HepG2 (cell line): ENCODE measurements around the gene GAPDH. TPM values are rescaled to one million over a fixed set of nuclear protein-coding genes. Genes with fewer than 3 reads are reported as not detected.

ENCODE experiments used
- ARID2 ChIP-seq: sonication (generic); formaldehyde crosslinking; IDR thresholded peaks from 2 replicates; pipeline ENCODE4 v1.8.1; 2022; ENCODE audit warnings: mild to moderate bottlenecking, missing genetic modification reagents, borderline replicate concordance
- HMG20A ChIP-seq: IDR thresholded peaks from 2 replicates; pipeline ENCODE4 v1.6.1; 2016; ENCODE audit warnings: borderline replicate concordance
- KAT2B ChIP-seq: fragments of 150-350 bp; IDR thresholded peaks from 2 replicates; pipeline ENCODE4 v1.6.1; 2014; ENCODE audit warnings: low read depth, low read length, borderline replicate concordance
- KLF12 ChIP-seq: sonication (generic); formaldehyde crosslinking; IDR thresholded peaks from 2 replicates; pipeline ENCODE4 v1.4.0; 2020; ENCODE audit warnings: missing genetic modification reagents, borderline replicate concordance
- MED13 ChIP-seq: sonication (generic); formaldehyde crosslinking; IDR thresholded peaks from 2 replicates; pipeline ENCODE4 v1.5.0; 2020; ENCODE audit warnings: missing genetic modification reagents
- POLR2A ChIP-seq, 2 experiments: IDR thresholded peaks; 2 replicates each; pipeline ENCODE4 v1.6.1; 2011; ENCODE audit warnings: low read depth in 2 of 2, low read length in 2 of 2, mild to moderate bottlenecking in 1 of 2, moderate library complexity in 1 of 2; ENCODE audit not compliant: insufficient read depth in 1 of 2
- YY1 ChIP-seq: IDR thresholded peaks from 2 replicates; pipeline ENCODE4 v1.6.1; 2011; ENCODE audit warnings: low read length, low read depth, moderate library complexity, mild to moderate bottlenecking; ENCODE audit not compliant: insufficient read depth, insufficient replicate concordance
- ZNF235 ChIP-seq: sonication (generic); formaldehyde crosslinking; IDR thresholded peaks from 2 replicates; pipeline ENCODE4 v1.8.1; 2023; ENCODE audit warnings: mild to moderate bottlenecking, missing genetic modification reagents, borderline replicate concordance
- ZNF629 ChIP-seq: sonication (generic); formaldehyde crosslinking; conservative IDR thresholded peaks from 2 replicates; pipeline ENCODE4 v1.5.0; 2020; ENCODE audit warnings: missing genetic modification reagents
- polyA plus RNA-seq, 8 experiments: library from polyadenylated mRNA; depleted of rRNA in 3 of 8; stranded (reverse) in 7 of 8; unstranded in 1 of 8; fragments of >200 nt; fragmentation: Illumina TruSeq in 4 of 8; extraction: Trizol in 4 of 8; gene quantifications; 2 replicates each; pipeline versions ENCODE4 v1.2.1 to v1.2.3, GENCODE V29; 2011 to 2016; ENCODE audit warnings: low read depth in 4 of 8, missing spikeins in 1 of 8, mixed read lengths in 1 of 8; ENCODE audit not compliant: insufficient read depth in 1 of 8
- total RNA-seq, 5 experiments: library from RNA; depleted of rRNA; stranded (reverse); fragments of >200 nt; fragmentation: Illumina TruSeq; extraction: Trizol; gene quantifications; 2 replicates each; pipeline ENCODE4 v1.2.3, GENCODE V29; 2016; ENCODE audit warnings: low read depth in 1 of 5
- TF ChIP-seq, protein P1 (sequence below): sonication (generic); formaldehyde crosslinking; IDR thresholded peaks from 2 replicates; pipeline ENCODE4 v1.4.0; 2020; ENCODE audit warnings: missing genetic modification reagents, borderline replicate concordance
- TF ChIP-seq, protein P2 (sequence below): sonication (generic); formaldehyde crosslinking; IDR thresholded peaks from 2 replicates; pipeline ENCODE4 v1.4.0; 2020; ENCODE audit warnings: mild to moderate bottlenecking, missing genetic modification reagents
- TF ChIP-seq, protein P3 (sequence below): sonication (generic); formaldehyde crosslinking; IDR thresholded peaks from 2 replicates; pipeline ENCODE4 v1.4.0; 2020; ENCODE audit warnings: missing genetic modification reagents, borderline replicate concordance
- TF ChIP-seq, protein P4 (sequence below): sonication (generic); formaldehyde crosslinking; IDR thresholded peaks from 2 replicates; pipeline ENCODE4 v1.5.1; 2020; ENCODE audit warnings: mild to moderate bottlenecking, missing genetic modification reagents, moderate library complexity

GAPDH gene
- total and polyA plus RNA-seq, 2 of the 13 experiments (the other 11 are each of a cell fraction or from before 2014, with no cell fraction given) = 3,038 to 12,722 TPM

DNA sequence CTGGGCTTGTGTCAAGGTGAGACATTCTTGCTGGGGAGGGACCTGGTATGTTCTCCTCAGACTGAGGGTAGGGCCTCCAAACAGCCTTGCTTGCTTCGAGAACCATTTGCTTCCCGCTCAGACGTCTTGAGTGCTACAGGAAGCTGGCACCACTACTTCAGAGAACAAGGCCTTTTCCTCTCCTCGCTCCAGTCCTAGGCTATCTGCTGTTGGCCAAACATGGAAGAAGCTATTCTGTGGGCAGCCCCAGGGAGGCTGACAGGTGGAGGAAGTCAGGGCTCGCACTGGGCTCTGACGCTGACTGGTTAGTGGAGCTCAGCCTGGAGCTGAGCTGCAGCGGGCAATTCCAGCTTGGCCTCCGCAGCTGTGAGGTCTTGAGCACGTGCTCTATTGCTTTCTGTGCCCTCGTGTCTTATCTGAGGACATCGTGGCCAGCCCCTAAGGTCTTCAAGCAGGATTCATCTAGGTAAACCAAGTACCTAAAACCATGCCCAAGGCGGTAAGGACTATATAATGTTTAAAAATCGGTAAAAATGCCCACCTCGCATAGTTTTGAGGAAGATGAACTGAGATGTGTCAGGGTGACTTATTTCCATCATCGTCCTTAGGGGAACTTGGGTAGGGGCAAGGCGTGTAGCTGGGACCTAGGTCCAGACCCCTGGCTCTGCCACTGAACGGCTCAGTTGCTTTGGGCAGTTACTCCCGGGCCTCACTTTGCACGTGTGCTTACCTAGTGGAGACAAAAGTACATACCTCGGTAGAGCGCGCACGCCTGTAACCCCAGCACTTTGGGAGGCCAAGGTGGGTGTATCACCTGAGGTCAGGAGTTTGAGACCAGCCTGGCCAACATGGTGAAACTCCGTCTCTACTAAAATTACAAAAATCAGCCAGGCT lies 4.3 kb downstream of the GAPDH start (continued):
- TF ChIP-seq, protein P1, sequence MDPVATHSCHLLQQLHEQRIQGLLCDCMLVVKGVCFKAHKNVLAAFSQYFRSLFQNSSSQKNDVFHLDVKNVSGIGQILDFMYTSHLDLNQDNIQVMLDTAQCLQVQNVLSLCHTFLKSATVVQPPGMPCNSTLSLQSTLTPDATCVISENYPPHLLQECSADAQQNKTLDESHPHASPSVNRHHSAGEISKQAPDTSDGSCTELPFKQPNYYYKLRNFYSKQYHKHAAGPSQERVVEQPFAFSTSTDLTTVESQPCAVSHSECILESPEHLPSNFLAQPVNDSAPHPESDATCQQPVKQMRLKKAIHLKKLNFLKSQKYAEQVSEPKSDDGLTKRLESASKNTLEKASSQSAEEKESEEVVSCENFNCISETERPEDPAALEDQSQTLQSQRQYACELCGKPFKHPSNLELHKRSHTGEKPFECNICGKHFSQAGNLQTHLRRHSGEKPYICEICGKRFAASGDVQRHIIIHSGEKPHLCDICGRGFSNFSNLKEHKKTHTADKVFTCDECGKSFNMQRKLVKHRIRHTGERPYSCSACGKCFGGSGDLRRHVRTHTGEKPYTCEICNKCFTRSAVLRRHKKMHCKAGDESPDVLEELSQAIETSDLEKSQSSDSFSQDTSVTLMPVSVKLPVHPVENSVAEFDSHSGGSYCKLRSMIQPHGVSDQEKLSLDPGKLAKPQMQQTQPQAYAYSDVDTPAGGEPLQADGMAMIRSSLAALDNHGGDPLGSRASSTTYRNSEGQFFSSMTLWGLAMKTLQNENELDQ (CRISPR knock-in tag) = no peak
- 0 out of 2 replicates have a peak, but pooled peaks have one; percentile 71 for TF ChIP-seq ARID2
- TF ChIP-seq ZNF235 (CRISPR knock-in tag) = 0 out of 2 replicates have a peak, but pooled peaks have one; percentile 45
- TF ChIP-seq YY1 = peak; percentile 16
- TF ChIP-seq, protein P2, sequence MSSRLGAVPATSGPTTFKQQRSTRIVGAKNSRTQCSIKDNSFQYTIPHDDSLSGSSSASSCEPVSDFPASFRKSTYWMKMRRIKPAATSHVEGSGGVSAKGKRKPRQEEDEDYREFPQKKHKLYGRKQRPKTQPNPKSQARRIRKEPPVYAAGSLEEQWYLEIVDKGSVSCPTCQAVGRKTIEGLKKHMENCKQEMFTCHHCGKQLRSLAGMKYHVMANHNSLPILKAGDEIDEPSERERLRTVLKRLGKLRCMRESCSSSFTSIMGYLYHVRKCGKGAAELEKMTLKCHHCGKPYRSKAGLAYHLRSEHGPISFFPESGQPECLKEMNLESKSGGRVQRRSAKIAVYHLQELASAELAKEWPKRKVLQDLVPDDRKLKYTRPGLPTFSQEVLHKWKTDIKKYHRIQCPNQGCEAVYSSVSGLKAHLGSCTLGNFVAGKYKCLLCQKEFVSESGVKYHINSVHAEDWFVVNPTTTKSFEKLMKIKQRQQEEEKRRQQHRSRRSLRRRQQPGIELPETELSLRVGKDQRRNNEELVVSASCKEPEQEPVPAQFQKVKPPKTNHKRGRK (CRISPR knock-in tag) = no peak
- TF ChIP-seq, protein P3, sequence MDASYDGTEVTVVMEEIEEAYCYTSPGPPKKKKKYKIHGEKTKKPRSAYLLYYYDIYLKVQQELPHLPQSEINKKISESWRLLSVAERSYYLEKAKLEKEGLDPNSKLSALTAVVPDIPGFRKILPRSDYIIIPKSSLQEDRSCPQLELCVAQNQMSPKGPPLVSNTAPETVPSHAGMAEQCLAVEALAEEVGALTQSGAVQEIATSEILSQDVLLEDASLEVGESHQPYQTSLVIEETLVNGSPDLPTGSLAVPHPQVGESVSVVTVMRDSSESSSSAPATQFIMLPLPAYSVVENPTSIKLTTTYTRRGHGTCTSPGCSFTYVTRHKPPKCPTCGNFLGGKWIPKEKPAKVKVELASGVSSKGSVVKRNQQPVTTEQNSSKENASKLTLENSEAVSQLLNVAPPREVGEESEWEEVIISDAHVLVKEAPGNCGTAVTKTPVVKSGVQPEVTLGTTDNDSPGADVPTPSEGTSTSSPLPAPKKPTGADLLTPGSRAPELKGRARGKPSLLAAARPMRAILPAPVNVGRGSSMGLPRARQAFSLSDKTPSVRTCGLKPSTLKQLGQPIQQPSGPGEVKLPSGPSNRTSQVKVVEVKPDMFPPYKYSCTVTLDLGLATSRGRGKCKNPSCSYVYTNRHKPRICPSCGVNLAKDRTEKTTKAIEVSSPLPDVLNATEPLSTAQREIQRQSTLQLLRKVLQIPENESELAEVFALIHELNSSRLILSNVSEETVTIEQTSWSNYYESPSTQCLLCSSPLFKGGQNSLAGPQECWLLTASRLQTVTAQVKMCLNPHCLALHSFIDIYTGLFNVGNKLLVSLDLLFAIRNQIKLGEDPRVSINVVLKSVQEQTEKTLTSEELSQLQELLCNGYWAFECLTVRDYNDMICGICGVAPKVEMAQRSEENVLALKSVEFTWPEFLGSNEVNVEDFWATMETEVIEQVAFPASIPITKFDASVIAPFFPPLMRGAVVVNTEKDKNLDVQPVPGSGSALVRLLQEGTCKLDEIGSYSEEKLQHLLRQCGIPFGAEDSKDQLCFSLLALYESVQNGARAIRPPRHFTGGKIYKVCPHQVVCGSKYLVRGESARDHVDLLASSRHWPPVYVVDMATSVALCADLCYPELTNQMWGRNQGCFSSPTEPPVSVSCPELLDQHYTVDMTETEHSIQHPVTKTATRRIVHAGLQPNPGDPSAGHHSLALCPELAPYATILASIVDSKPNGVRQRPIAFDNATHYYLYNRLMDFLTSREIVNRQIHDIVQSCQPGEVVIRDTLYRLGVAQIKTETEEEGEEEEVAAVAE (CRISPR knock-in tag) = 0 out of 2 replicates have a peak, but pooled peaks have one; percentile 10
- peak in 1 of 2 experiments; percentile 76; a peak in 2 of 4 replicates for TF ChIP-seq POLR2A (IDR thresholded peaks at IDR 0.05; ENCODE audit: insufficient read depth in 1 of 2, low read depth in 2 of 2, low read length in 2 of 2)
- TF ChIP-seq HMG20A (CRISPR knock-in tag) = no peak
- TF ChIP-seq KAT2B = no peak
- 0 out of 2 replicates have a peak, but pooled peaks have one; percentile 16 for TF ChIP-seq MED13 (CRISPR knock-in tag)
- TF ChIP-seq KLF12 (CRISPR knock-in tag) = no peak
- TF ChIP-seq, protein P4, sequence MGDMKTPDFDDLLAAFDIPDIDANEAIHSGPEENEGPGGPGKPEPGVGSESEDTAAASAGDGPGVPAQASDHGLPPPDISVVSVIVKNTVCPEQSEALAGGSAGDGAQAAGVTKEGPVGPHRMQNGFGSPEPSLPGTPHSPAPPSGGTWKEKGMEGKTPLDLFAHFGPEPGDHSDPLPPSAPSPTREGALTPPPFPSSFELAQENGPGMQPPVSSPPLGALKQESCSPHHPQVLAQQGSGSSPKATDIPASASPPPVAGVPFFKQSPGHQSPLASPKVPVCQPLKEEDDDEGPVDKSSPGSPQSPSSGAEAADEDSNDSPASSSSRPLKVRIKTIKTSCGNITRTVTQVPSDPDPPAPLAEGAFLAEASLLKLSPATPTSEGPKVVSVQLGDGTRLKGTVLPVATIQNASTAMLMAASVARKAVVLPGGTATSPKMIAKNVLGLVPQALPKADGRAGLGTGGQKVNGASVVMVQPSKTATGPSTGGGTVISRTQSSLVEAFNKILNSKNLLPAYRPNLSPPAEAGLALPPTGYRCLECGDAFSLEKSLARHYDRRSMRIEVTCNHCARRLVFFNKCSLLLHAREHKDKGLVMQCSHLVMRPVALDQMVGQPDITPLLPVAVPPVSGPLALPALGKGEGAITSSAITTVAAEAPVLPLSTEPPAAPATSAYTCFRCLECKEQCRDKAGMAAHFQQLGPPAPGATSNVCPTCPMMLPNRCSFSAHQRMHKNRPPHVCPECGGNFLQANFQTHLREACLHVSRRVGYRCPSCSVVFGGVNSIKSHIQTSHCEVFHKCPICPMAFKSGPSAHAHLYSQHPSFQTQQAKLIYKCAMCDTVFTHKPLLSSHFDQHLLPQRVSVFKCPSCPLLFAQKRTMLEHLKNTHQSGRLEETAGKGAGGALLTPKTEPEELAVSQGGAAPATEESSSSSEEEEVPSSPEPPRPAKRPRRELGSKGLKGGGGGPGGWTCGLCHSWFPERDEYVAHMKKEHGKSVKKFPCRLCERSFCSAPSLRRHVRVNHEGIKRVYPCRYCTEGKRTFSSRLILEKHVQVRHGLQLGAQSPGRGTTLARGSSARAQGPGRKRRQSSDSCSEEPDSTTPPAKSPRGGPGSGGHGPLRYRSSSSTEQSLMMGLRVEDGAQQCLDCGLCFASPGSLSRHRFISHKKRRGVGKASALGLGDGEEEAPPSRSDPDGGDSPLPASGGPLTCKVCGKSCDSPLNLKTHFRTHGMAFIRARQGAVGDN (CRISPR knock-in tag) = peak; percentile 47
- TF ChIP-seq ZNF629 (CRISPR knock-in tag) = peak; percentile 15; the same call in 1 of the 2 replicates
